HG03060 (cell line): ENCODE results near the gene GPR18.

Experiments used
- ATAC-seq: cut with Tn5 transposase; IDR thresholded peaks from one replicate; pipeline ENCODE4 v1.9.1; 2021; ENCODE audit warnings: low read depth, moderate number of reproducible peaks; ENCODE audit not compliant: unreplicated experiment

Gene GPR18

GRCh38 chr13:99293178-99293577 lies 35.0 kb upstream of the GPR18 start:
- ATAC-seq = no peak

- no peak for ATAC-seq
Measured at GRCh38 chr13:99290894-99291293, 32.7 kb upstream of the GPR18 start.

- no peak for ATAC-seq
Measured at GRCh38 chr13:99289674-99290337, 31.6 kb upstream of the GPR18 start.

- ATAC-seq = no peak
Measured at GRCh38 chr13:99289271-99289670, 31.1 kb upstream of the GPR18 start.

GRCh38 chr13:99288089-99288488 lies 29.9 kb upstream of the GPR18 start:
- peak; percentile 58 for ATAC-seq

GRCh38 chr13:99287551-99287950 lies 29.4 kb upstream of the GPR18 start:
- no peak for ATAC-seq

- ATAC-seq = no peak
Measured at GRCh38 chr13:99285432-99286182, 27.4 kb upstream of the GPR18 start.

- peak; percentile 47 for ATAC-seq
Measured at GRCh38 chr13:99282264-99283231, 24.4 kb upstream of the GPR18 start.

- peak; percentile 31 for ATAC-seq
Measured at GRCh38 chr13:99281811-99282263, 23.7 kb upstream of the GPR18 start.

GRCh38 chr13:99280166-99280565 lies 22.0 kb upstream of the GPR18 start:
- ATAC-seq = no peak

GRCh38 chr13:99279637-99280036 lies 21.5 kb upstream of the GPR18 start:
- ATAC-seq = no peak

GRCh38 chr13:99278843-99279242 lies 20.7 kb upstream of the GPR18 start:
- no peak for ATAC-seq

GRCh38 chr13:99278200-99278599 lies 20.0 kb upstream of the GPR18 start:
- no peak for ATAC-seq

- ATAC-seq = no peak
Measured at GRCh38 chr13:99277629-99278028, 19.4 kb upstream of the GPR18 start.

- no peak for ATAC-seq
Measured at GRCh38 chr13:99276706-99277105, 18.5 kb upstream of the GPR18 start.

- no peak for ATAC-seq
Measured at GRCh38 chr13:99275093-99275469, 16.9 kb upstream of the GPR18 start.

GRCh38 chr13:99273128-99273527 lies 14.9 kb upstream of the GPR18 start:
- no peak for ATAC-seq

GRCh38 chr13:99272481-99272880 lies 14.3 kb upstream of the GPR18 start:
- ATAC-seq = no peak

GRCh38 chr13:99271249-99271648 lies 13.1 kb upstream of the GPR18 start:
- ATAC-seq = no peak

GRCh38 chr13:99270518-99270917 lies 12.3 kb upstream of the GPR18 start:
- ATAC-seq = no peak
